ENCODE measurements around the gene MLLT10.

Gene MLLT10

GRCh38 chr10:21760332-21760731 lies 226.3 kb downstream of the MLLT10 start:
- TF ChIP-seq FOXP2 (optimal IDR thresholded peaks at IDR 0.05; ENCODE audit: borderline replicate concordance, extremely low read depth, extremely low read length, insufficient read depth) (no peak), REST (IDR thresholded peaks at IDR 0.05; ENCODE audit: insufficient read depth in 1 of 2, low read depth in 2 of 2, low read length in 2 of 2) (no peak), TAF1 (IDR thresholded peaks at IDR 0.05; ENCODE audit: borderline replicate concordance, insufficient read depth, low read length) (no peak), POLR2AphosphoS5 (IDR thresholded peaks at IDR 0.05; ENCODE audit: low read depth, low read length) (no peak), SIN3A (IDR thresholded peaks at IDR 0.05; ENCODE audit: borderline replicate concordance, insufficient read depth, low read length) (no peak)

GRCh38 chr10:21764466-21765189 lies 230.6 kb downstream of the MLLT10 start:
- TF ChIP-seq TAF1 (IDR thresholded peaks at IDR 0.05; ENCODE audit: borderline replicate concordance, insufficient read depth, low read length) (no peak), POLR2AphosphoS5 (IDR thresholded peaks at IDR 0.05; ENCODE audit: low read depth, low read length) (no peak), SIN3A (IDR thresholded peaks at IDR 0.05; ENCODE audit: borderline replicate concordance, insufficient read depth, low read length) (no peak)

- TF ChIP-seq POLR2AphosphoS5 (IDR thresholded peaks at IDR 0.05; ENCODE audit: low read depth, low read length) (no peak), TAF1 (IDR thresholded peaks at IDR 0.05; ENCODE audit: borderline replicate concordance, insufficient read depth, low read length) (no peak), FOXP2 (optimal IDR thresholded peaks at IDR 0.05; ENCODE audit: borderline replicate concordance, extremely low read depth, extremely low read length, insufficient read depth) (no peak), REST (IDR thresholded peaks at IDR 0.05; ENCODE audit: insufficient read depth in 1 of 2, low read depth in 2 of 2, low read length in 2 of 2) (no peak), SIN3A (IDR thresholded peaks at IDR 0.05; ENCODE audit: borderline replicate concordance, insufficient read depth, low read length) (no peak)
Observed at GRCh38 chr10:21769041-21769440, 235.0 kb downstream of the MLLT10 start.

- no peak for TF ChIP-seq FOXP2 (optimal IDR thresholded peaks at IDR 0.05; ENCODE audit: borderline replicate concordance, extremely low read depth, extremely low read length, insufficient read depth)
Observed at GRCh38 chr10:21771219-21771618, 237.2 kb downstream of the MLLT10 start.

GRCh38 chr10:21776883-21777282 lies 242.9 kb downstream of the MLLT10 start:
- no peak for TF ChIP-seq FOXP2 (optimal IDR thresholded peaks at IDR 0.05; ENCODE audit: borderline replicate concordance, extremely low read depth, extremely low read length, insufficient read depth)
- TF ChIP-seq POLR2AphosphoS5 (IDR thresholded peaks at IDR 0.05; ENCODE audit: low read depth, low read length), result no peak
- TF ChIP-seq TAF1 (IDR thresholded peaks at IDR 0.05; ENCODE audit: borderline replicate concordance, insufficient read depth, low read length), result no peak
- TF ChIP-seq SIN3A (IDR thresholded peaks at IDR 0.05; ENCODE audit: borderline replicate concordance, insufficient read depth, low read length), result no peak
- TF ChIP-seq REST (IDR thresholded peaks at IDR 0.05; ENCODE audit: insufficient read depth in 1 of 2, low read depth in 2 of 2, low read length in 2 of 2), result no peak

GRCh38 chr10:21791276-21791675 lies 257.2 kb downstream of the MLLT10 start:
- TF ChIP-seq FOXP2 (optimal IDR thresholded peaks at IDR 0.05; ENCODE audit: borderline replicate concordance, extremely low read depth, extremely low read length, insufficient read depth), result no peak
- TF ChIP-seq POLR2AphosphoS5 (IDR thresholded peaks at IDR 0.05; ENCODE audit: low read depth, low read length), result no peak
- no peak for TF ChIP-seq TAF1 (IDR thresholded peaks at IDR 0.05; ENCODE audit: borderline replicate concordance, insufficient read depth, low read length)
- TF ChIP-seq REST (IDR thresholded peaks at IDR 0.05; ENCODE audit: insufficient read depth in 1 of 2, low read depth in 2 of 2, low read length in 2 of 2), result no peak
- TF ChIP-seq SIN3A (IDR thresholded peaks at IDR 0.05; ENCODE audit: borderline replicate concordance, insufficient read depth, low read length), result no peak
